Measurements from ENCODE around the gene ZNF579. TPM values are rescaled to one million over a fixed set of nuclear protein-coding genes. Genes with fewer than 3 reads are reported as not detected.
A peak's percentile ranks its signal among the peaks of the same experiment; 100 is the strongest.

Gene ZNF579
- total RNA-seq, 1 donor from 2014 or later: 10.9 TPM

- no peak for TF ChIP-seq CTCF (IDR thresholded peaks at IDR 0.05)
- Mint-ChIP-seq H3K4me3 (peak overlapping the region; percentile 91), H3K27me3 (no peaks in the 10 kb centered on the region), H3K9me3 (no peaks in the 10 kb centered on the region), H3K27ac (peak overlapping the region; percentile 91), H3K4me1 (peaks cover 58% of the 10 kb centered on the region), H3K36me3 (ENCODE audit: low read depth) (peaks cover 47% of the 10 kb centered on the region)
- intact Hi-C loops (cut with micrococcal nuclease): loop anchor here (1.0 to 10.0 kb wide), 3 partner anchors 89 to 352 kb away; partner anchors contain the start of genes PPP6R1 and UBE2S
- ChIA-PET POLR2A (interaction anchor here (0.6 to 3.9 kb wide), 17 partner anchors 11 to 326 kb away, joined by 3 to 27 read pairs (median 5); partner anchors contain the start of genes CCDC106, U2AF2, ZNF628 and ZNF784), CTCF (interaction anchor here (1.0 to 3.6 kb wide), 15 partner anchors 18 to 465 kb away, joined by 3 to 38 read pairs (median 3); partner anchors contain the start of genes ZNF628 and ZNF784)
- ATAC-seq (ENCODE audit: low read depth) (no peak), DNase-seq (no peak)
Measured at GRCh38 chr19:55606471-55606787, 25.8 kb upstream of the ZNF579 start.

GRCh38 chr19:55605637-55606470 lies 25.2 kb upstream of the ZNF579 start, which contains the start of gene ZNF865:
Gene ZNF865, plus strand, starts transcription at chr19:55605647. Its CDS starts 7,972 bp downstream, at chr19:55613619.
- peak; percentile 55 for DNase-seq
- H3K4me3 Mint-ChIP-seq: peak within 1 kb of the TSS; percentile 93
- H3K4me1 Mint-ChIP-seq: peaks cover 56% of the 10 kb centered on the region
- ATAC-seq (ENCODE audit: low read depth): peak; percentile 32
- no peak for TF ChIP-seq CTCF (IDR thresholded peaks at IDR 0.05)
- peak within 1 kb of the TSS; percentile 94 for H3K27ac Mint-ChIP-seq
- peaks cover 44% of the 10 kb centered on the region for H3K36me3 Mint-ChIP-seq (ENCODE audit: low read depth)
- H3K27me3 Mint-ChIP-seq: no peaks in the 10 kb centered on the region
- CTCF ChIA-PET: interaction anchor here (1.0 to 3.6 kb wide), 15 partner anchors 19 to 465 kb away, joined by 3 to 38 read pairs (median 3); partner anchors contain the start of genes ZNF628 and ZNF784
- intact Hi-C loops (cut with micrococcal nuclease): loop anchor here (1.0 to 10.0 kb wide), 7 partner anchors 18 to 543 kb away; partner anchors contain the start of genes PPP6R1, RDH13, RPL28 and UBE2S
- POLR2A ChIA-PET: interaction anchor here (0.5 to 3.9 kb wide), 22 partner anchors 10 to 562 kb away, joined by 3 to 27 read pairs (median 4); partner anchors contain the start of genes CCDC106, NAT14, U2AF2 and UBE2S
- H3K9me3 Mint-ChIP-seq: no peaks in the 10 kb centered on the region

GRCh38 chr19:55605207-55605636 lies 24.6 kb upstream of the ZNF579 start:
- no peak for TF ChIP-seq CTCF (IDR thresholded peaks at IDR 0.05)
- H3K36me3 Mint-ChIP-seq (ENCODE audit: low read depth): peaks cover 38% of the 10 kb centered on the region
- peak overlapping the region; percentile 93 for H3K4me3 Mint-ChIP-seq
- intact Hi-C loops (cut with micrococcal nuclease): loop anchor here (1.0 to 10.0 kb wide), 6 partner anchors 18 to 542 kb away; partner anchors contain the start of genes PPP6R1, RDH13, RPL28 and UBE2S
- H3K9me3 Mint-ChIP-seq: no peaks in the 10 kb centered on the region
- peaks cover 50% of the 10 kb centered on the region for H3K4me1 Mint-ChIP-seq
- POLR2A ChIA-PET: interaction anchor here (0.9 to 3.9 kb wide), 18 partner anchors 10 to 325 kb away, joined by 3 to 27 read pairs (median 5); partner anchors contain the start of genes CCDC106, NAT14, U2AF2 and UBE2S
- peak overlapping the region; percentile 94 for H3K27ac Mint-ChIP-seq
- H3K27me3 Mint-ChIP-seq: no peaks in the 10 kb centered on the region
- CTCF ChIA-PET: interaction anchor here (1.2 to 3.6 kb wide), 6 partner anchors 19 to 464 kb away, joined by 3 to 38 read pairs (median 8); partner anchors contain the start of gene ZNF784
- peak; percentile 94 for DNase-seq
- peak; percentile 76 for ATAC-seq (ENCODE audit: low read depth)

- H3K4me1 Mint-ChIP-seq: peaks cover 44% of the 10 kb centered on the region
- peak overlapping the region; percentile 53 for H3K27ac Mint-ChIP-seq
- POLR2A ChIA-PET: interaction anchor here (0.6 to 3.9 kb wide), 8 partner anchors 16 to 100 kb away, joined by 3 to 27 read pairs (median 5); partner anchors contain the start of genes ZNF580 and ZNF784
Measured at GRCh38 chr19:55603581-55604292, 23.1 kb upstream of the ZNF579 start.

More at GRCh38 chr19:55603581-55604292, 23.1 kb upstream of the ZNF579 start:
- no peak for TF ChIP-seq CTCF (IDR thresholded peaks at IDR 0.05)
- Mint-ChIP-seq H3K9me3 (no peaks in the 10 kb centered on the region), H3K27me3 (no peaks in the 10 kb centered on the region), H3K4me3 (peak overlapping the region; percentile 93), H3K36me3 (ENCODE audit: low read depth) (peaks cover 33% of the 10 kb centered on the region)
- DNase-seq (no peak), ATAC-seq (ENCODE audit: low read depth) (no peak)
- CTCF ChIA-PET: interaction anchor here (1.2 to 3.6 kb wide), 2 partner anchors 29 to 100 kb away, joined by 3 to 38 read pairs; no protein-coding TSS in a partner anchor
- intact Hi-C loops (cut with micrococcal nuclease): loop anchor here (1.0 to 10.0 kb wide), 2 partner anchors 127 to 349 kb away; partner anchors contain the start of genes PPP6R1 and ZNF628

Data from activated B cell treated with CpG ODN at 0.5 μM for 24 hours (primary cell).